GM12873 (cell line): Measurements from ENCODE around the gene GAREM1.

Source experiments
- TF ChIP-seq, protein P1 (sequence below): IDR thresholded peaks from 2 replicates; pipeline ENCODE4 v1.5.1; 2012; ENCODE audit warnings: low read depth, mild to moderate bottlenecking, moderate library complexity, low read length, control low read depth; ENCODE audit not compliant: insufficient read depth; ENCODE audit errors: missing control alignments

The GAREM1 gene

DNA sequence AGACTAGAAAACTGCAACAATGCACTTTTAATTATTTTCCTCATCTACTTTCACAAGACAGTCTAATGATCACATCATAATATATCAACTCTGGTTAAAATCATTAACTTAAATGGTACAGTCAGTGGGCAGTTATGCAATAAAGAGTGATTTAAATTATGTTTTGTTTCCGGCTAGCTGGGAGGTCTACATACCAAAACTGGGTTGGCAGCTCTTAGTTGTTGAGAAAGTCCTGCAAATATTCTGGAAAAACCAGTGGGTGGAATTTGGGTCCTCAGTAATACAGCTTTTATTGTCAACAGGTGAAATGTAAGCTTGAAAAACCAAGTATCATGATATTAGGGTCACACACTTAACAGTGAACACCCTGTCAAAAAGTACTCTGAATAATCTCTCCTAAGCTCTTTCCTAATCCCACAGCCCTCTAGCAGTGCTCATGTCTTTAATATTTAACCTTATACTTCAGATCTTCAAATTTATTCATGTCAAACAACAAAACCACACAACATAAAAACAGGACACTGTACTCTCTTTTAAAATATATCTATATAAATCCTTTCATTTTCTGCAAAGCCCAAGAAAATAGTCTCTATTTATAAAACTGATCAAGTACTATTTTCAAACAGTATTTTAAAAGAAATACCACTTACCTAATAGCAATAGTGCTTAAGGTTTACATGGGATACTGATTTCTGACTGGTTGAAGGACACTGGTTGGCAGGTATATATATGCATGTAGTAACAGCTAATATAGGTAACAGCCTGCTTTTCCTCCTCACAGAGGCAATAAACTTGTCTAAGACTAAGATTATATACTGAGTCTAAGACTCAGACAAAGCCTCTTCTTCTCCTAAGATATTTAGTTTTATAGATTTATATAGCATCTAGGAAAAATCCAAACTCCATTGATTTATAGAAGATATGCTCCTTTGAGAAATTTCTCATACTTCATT is 103.8 kb downstream of the GAREM1 start:
- TF ChIP-seq, protein P1, sequence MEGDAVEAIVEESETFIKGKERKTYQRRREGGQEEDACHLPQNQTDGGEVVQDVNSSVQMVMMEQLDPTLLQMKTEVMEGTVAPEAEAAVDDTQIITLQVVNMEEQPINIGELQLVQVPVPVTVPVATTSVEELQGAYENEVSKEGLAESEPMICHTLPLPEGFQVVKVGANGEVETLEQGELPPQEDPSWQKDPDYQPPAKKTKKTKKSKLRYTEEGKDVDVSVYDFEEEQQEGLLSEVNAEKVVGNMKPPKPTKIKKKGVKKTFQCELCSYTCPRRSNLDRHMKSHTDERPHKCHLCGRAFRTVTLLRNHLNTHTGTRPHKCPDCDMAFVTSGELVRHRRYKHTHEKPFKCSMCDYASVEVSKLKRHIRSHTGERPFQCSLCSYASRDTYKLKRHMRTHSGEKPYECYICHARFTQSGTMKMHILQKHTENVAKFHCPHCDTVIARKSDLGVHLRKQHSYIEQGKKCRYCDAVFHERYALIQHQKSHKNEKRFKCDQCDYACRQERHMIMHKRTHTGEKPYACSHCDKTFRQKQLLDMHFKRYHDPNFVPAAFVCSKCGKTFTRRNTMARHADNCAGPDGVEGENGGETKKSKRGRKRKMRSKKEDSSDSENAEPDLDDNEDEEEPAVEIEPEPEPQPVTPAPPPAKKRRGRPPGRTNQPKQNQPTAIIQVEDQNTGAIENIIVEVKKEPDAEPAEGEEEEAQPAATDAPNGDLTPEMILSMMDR, result no peak

DNA sequence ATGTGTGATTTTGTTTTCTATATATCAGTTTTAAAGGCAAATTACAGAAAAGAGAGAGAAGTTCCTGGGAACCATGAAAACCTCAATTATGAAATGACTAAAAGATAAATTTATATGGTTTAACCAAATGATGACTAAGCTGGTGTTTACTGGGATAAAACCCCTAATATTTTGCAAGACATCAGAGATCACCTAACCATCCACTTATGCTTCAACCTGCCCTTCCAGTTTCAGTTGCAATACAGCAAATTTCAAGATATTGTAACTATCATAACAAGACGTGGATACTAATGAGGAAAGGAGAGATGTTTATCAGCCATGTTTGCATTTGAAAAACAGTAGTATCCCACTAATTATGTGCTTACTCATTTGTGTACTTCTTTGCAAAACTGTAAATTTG is 108.2 kb downstream of the GAREM1 start:
- TF ChIP-seq, protein P1, result no peak

DNA sequence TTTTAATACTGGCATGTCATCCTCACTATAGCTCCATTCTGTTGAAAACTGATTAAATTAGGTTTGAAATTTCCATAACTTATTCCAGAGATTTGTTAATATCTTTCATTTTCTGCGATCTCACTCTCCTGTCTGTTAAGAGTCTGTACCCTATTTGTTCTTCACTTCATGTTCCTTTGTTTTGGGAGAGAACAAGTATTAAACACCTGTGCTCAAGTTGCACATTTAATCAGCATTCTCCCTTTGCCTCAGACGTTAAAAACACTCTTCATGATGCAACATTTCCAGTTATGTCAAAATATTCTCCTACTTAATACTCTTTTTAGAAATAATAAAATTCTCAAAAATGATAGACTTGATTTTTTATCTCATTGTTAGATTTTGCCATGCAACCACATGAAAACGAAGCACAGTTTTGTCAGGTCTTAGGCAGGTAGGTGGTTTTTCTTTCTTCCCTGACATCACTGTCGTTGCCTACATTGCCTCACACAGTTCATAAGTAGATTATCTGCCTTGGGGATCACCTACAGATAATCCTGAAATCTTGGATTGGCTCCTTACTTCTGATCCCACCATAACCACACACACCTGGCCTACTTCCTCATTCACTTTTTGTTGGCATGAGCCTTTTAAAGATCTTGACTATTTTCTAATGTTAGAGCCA is 109.9 kb downstream of the GAREM1 start:
- TF ChIP-seq, protein P1, result no peak

DNA sequence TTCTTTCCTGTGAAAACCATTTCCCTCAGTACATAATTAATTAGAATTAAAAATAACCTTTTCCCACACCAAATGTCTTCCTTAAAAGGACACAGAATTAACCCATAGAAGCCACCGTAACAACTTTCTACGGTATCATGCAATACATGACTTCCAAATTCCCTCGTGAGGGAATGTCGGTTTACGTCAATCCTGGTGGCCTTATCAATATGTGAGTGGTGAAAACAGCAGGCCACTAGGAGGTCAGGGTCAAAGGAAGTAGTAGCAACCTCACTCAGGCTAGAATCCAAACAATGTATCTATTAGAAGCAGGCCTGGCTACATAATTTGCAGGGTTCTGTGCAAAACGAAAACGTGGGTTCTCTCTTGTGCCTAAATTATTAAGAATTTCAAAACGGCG is 112.2 kb downstream of the GAREM1 start:
- TF ChIP-seq, protein P1, result no peak

DNA sequence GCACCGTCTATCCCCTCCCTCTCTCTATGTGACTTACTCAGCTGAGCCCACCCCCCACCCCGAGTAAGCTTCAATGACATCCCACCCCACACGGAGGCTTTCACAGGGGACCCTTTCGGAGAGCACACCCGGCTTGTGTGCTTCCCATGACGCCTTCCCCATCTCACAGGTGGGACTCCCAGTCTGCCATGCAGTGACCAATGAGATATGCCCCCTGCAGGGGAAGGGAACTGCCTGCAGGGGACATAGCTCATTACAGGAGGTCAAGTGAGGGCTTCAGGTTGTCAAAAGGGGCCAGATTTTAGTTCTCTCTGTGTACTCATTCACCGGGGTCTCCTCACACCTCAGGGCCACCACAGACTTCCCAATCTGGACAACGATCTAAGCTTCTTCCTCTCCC is 112.6 kb downstream of the GAREM1 start:
- TF ChIP-seq, protein P1, result peak; percentile 29

DNA sequence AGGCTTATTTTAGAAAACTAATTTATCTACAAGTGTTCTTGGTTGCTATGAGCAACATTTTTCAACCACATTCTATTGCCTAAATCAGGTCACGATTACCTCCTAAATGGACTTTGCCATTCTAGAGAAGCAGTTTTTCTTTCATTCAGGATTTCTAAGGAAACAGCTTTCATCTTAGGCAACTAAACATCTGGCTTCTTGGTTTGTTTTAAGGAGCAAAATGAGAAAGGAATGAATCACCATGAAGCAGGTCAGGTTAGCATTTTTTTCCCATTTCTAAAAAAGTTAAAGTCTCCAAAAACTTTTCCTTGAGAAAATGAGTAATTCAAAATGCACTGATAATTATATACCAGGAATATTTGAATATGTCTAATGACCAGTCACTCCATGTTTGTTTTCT is 114.8 kb downstream of the GAREM1 start:
- TF ChIP-seq, protein P1, result no peak

DNA sequence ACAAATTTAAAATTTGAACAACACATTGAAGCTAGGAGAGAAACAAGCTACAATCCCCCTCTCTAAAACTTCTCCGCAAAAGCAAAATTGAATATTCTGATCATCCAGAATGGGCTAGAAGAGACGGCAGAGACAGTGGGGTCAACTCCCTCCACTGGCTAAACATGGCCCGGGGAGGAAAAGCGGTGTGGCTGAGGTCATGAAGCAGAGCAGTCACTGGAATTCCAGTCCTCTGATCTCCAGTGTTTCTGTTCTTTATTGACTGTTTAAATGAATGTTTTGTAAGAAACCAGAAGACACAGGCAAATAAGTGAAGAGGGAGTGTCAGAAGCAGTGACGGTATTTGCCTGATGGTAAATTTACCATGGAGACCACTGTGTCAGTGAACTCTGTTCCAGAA is 116.2 kb downstream of the GAREM1 start:
- TF ChIP-seq, protein P1, result no peak
